Tibial nerve (tissue), 4 donors: ENCODE results near the gene MAGEB17. TPM values are rescaled to one million over a fixed set of nuclear protein-coding genes. Genes with fewer than 3 reads are reported as not detected.

Source experiments
- DNase-seq, 2 donors: peaks; one replicate each; pipeline ENCODE4 v3.0.0-alpha.2; 2019; ENCODE audit warnings: low spot score in 2 of 2
- H3K27ac ChIP-seq, 4 donors: fragments of 200-600 bp; sonication (generic) in 3 of 4; one replicate each; pipeline ENCODE4 v1.5.1; 2017 to 2019; ENCODE audit warnings: mild to moderate bottlenecking in 1 of 4
- H3K27me3 ChIP-seq, 2 donors: fragments of 200-600 bp; sonication (generic) in 1 of 2; one replicate each; pipeline versions ENCODE4 v1.5.1 to v1.6.0; 2017 to 2019
- H3K36me3 ChIP-seq, 3 donors: fragments of 200-600 bp; sonication (generic); one replicate each; pipeline ENCODE4 v1.5.1; 2018 to 2019
- H3K4me1 ChIP-seq, 4 donors: fragments of 200-600 bp; sonication (generic) in 3 of 4; one replicate each; pipeline ENCODE4 v1.5.1; 2017 to 2019
- H3K4me3 ChIP-seq, 4 donors: fragments of 200-600 bp; sonication (generic) in 3 of 4; one replicate each; pipeline ENCODE4 v1.5.1; 2017 to 2019; ENCODE audit warnings: mild to moderate bottlenecking in 1 of 4, moderate library complexity in 1 of 4
- H3K9me3 ChIP-seq, 4 donors: fragments of 200-600 bp; sonication (generic) in 3 of 4; one replicate each; pipeline ENCODE4 v1.5.1; 2017 to 2019
- EP300 ChIP-seq, 2 donors: sonication (generic); formaldehyde crosslinking; IDR thresholded peaks; one replicate each; pipeline ENCODE4 v1.6.1; 2017; ENCODE audit warnings: antibody characterized with exemption in 2 of 2, mild to moderate bottlenecking in 1 of 2
- POLR2A ChIP-seq, 2 donors: fragments of 450-650 bp; IDR thresholded peaks; one replicate each; pipeline ENCODE4 v1.6.1; 2017; ENCODE audit warnings: antibody characterized with exemption in 2 of 2, mild to moderate bottlenecking in 2 of 2, moderate library complexity in 2 of 2
- WGBS, 2 donors: methylation state at CpG; one replicate each; pipeline ENCODE4 v1.1.5; 2018; 5-methylcytosine and 5-hydroxymethylcytosine counted together
- total RNA-seq, 4 donors: library from RNA; depleted of rRNA; stranded (reverse); fragments of >200 nt; gene quantifications; one replicate each; pipeline ENCODE4 v1.1.0, GENCODE V29; 2016
- TF ChIP-seq, protein P1 (sequence below), 5 experiments: fragments of 200-600 bp in 3 of 5; fragments of 450-650 bp in 2 of 5; sonication (generic) in 3 of 5; IDR thresholded peaks; one replicate each; pipeline ENCODE4 v1.5.1; 2016 to 2019; ENCODE audit warnings: antibody characterized with exemption in 5 of 5, mild to moderate bottlenecking in 3 of 5, moderate library complexity in 2 of 5

Gene MAGEB17
- total RNA-seq, 4 donors from 2014 or later = not detected

DNA sequence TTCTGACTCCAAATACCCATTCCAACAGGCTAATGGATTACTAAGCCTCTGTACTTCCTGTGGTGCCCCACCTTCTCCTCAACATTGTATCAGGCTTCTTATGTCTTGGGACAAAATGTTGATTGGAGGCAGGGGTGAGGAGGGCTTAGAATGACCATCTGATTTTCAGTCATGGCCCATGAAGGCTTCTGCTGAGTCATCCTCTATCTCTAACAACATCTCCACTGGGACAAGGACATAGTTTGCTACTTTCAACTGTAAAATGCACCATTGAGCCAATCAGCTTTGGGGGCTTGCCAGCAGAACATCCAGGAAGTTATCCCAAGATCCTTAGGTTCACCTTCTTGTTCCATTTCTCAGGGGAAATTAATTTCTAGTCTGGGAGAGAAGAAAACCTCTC lies 29.5 kb downstream of the MAGEB17 start:
- Histone ChIP-seq H3K4me1 (no peaks in the 10 kb centered on the region), H3K9me3 (no peaks in the 10 kb centered on the region), H3K27me3 (no peaks in the 10 kb centered on the region), H3K4me3 (no peak overlapping the region), H3K27ac (no peak overlapping the region), H3K36me3 (no peaks in the 10 kb centered on the region)
- TF ChIP-seq, protein P1, sequence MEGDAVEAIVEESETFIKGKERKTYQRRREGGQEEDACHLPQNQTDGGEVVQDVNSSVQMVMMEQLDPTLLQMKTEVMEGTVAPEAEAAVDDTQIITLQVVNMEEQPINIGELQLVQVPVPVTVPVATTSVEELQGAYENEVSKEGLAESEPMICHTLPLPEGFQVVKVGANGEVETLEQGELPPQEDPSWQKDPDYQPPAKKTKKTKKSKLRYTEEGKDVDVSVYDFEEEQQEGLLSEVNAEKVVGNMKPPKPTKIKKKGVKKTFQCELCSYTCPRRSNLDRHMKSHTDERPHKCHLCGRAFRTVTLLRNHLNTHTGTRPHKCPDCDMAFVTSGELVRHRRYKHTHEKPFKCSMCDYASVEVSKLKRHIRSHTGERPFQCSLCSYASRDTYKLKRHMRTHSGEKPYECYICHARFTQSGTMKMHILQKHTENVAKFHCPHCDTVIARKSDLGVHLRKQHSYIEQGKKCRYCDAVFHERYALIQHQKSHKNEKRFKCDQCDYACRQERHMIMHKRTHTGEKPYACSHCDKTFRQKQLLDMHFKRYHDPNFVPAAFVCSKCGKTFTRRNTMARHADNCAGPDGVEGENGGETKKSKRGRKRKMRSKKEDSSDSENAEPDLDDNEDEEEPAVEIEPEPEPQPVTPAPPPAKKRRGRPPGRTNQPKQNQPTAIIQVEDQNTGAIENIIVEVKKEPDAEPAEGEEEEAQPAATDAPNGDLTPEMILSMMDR (IDR thresholded peaks at IDR 0.05) = no peak
- TF ChIP-seq EP300 (IDR thresholded peaks at IDR 0.05) = no peak
- no peak for TF ChIP-seq POLR2A (IDR thresholded peaks at IDR 0.05)
- DNase-seq = no peak

DNA sequence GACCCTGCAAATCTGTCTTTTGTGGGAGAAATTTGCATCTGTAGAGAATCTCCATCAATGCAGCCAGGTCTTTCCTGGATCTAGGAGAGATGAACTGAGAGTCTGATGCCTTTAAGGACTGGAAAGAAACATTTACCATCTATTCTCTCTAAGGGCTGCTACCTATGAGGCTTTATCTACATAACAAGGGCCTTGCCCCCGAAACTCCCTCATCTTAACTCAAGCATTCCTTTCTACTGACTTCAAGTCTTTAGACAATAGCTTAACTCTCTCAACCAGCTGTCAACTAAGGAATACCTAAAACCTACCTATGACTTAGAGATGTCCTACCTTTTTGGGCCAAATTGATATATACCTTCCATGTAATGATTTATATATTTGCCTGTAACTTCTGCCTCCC lies 32.1 kb downstream of the MAGEB17 start:
- H3K9me3 ChIP-seq = no peaks in the 10 kb centered on the region
- H3K27me3 ChIP-seq = no peaks in the 10 kb centered on the region
- no peak overlapping the region for H3K4me3 ChIP-seq
- H3K36me3 ChIP-seq = no peaks in the 10 kb centered on the region
- H3K27ac ChIP-seq = no peak overlapping the region
- TF ChIP-seq POLR2A (IDR thresholded peaks at IDR 0.05) (no peak), EP300 (IDR thresholded peaks at IDR 0.05) (no peak)
- TF ChIP-seq, protein P1 (IDR thresholded peaks at IDR 0.05) = no peak
- H3K4me1 ChIP-seq = no peaks in the 10 kb centered on the region
- WGBS, 2 donors = 53 to 80% methylated on average over 1 of the region's 1 CpG
- DNase-seq = no peak

DNA sequence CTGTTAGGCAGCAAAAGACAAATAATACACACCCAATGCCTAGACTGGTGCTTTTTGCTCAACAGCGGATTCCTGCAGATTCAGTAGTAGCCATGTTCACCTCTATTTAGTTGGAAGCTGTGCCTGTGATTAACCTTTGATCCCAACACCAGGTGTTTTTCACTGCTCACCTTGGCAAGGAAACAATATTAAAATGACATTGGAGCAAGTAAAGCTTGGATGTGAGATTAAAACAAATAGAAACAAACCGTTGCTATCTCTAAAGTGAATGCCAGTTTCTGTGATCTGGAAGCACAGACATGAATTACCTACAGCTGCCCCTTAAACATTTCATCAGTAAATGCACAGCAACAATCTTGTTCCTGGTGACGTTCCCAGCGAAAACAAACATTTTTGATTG lies 35.7 kb downstream of the MAGEB17 start:
- no peaks in the 10 kb centered on the region for H3K36me3 ChIP-seq
- H3K4me1 ChIP-seq = no peaks in the 10 kb centered on the region
- H3K27me3 ChIP-seq = no peaks in the 10 kb centered on the region
- H3K27ac ChIP-seq = no peak overlapping the region
- TF ChIP-seq EP300 (IDR thresholded peaks at IDR 0.05) (no peak), POLR2A (IDR thresholded peaks at IDR 0.05) (no peak)
- TF ChIP-seq, protein P1 (IDR thresholded peaks at IDR 0.05) = no peak
- H3K9me3 ChIP-seq = no peaks in the 10 kb centered on the region
- no peak for DNase-seq
- H3K4me3 ChIP-seq = no peak overlapping the region
- 88 to 89% methylated on average over 4 of the region's 4 CpGs for WGBS, 2 donors

DNA sequence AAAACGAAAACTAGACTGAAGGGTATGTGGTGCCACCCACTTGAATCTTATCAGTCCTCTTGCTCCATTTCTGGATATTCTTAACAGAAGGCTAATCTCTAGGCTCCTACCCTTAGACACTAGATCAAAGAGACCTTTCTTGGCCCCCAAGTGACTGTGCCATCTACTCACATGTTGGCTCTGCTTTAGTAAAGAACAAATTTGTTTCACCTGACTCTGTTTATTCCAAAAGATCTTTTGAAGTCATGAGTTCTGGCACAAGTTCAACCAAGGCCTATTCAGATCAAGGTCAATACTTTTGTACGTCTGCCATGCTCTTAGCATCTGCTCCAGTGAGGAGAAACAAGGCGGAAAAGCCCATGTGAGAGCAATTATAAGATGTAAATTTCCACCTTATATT lies 37.3 kb downstream of the MAGEB17 start:
- DNase-seq = no peak
- no peaks in the 10 kb centered on the region for H3K27me3 ChIP-seq
- no peaks in the 10 kb centered on the region for H3K4me1 ChIP-seq
- TF ChIP-seq, protein P1 (IDR thresholded peaks at IDR 0.05) = no peak
- no peak for TF ChIP-seq POLR2A (IDR thresholded peaks at IDR 0.05)
- no peak for TF ChIP-seq EP300 (IDR thresholded peaks at IDR 0.05)
- H3K27ac ChIP-seq = no peak overlapping the region
- 84 to 86% methylated on average over 3 of the region's 3 CpGs for WGBS, 2 donors
- no peaks in the 10 kb centered on the region for H3K9me3 ChIP-seq
- H3K36me3 ChIP-seq = no peaks in the 10 kb centered on the region
- no peak overlapping the region for H3K4me3 ChIP-seq

DNA sequence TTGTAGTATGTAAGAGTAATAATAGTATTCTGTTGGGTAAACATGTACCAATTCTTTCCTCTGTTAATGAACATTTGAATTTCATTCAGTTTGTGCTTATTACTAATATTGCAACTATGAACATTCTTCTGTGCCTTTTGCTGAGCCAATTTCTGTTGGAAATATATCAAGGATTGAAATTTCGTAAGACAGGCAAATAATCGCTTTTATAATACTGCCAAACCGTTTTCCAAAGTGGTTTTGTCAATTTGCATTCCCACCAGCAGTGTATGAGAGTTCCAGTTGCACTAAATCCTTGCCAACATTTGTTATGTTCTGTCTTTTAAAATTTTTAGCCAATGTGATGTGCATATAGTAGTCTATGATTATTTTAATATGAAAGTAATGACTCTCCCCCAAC lies 38.6 kb downstream of the MAGEB17 start:
- 62 to 68% methylated on average over 3 of the region's 3 CpGs for WGBS, 2 donors
- TF ChIP-seq, protein P1 (IDR thresholded peaks at IDR 0.05) = no peak
- TF ChIP-seq POLR2A (IDR thresholded peaks at IDR 0.05) (no peak), EP300 (IDR thresholded peaks at IDR 0.05) (no peak)

More for the DNA sequence above, 38.6 kb downstream of the MAGEB17 start:
- Histone ChIP-seq H3K36me3 (no peaks in the 10 kb centered on the region), H3K4me3 (no peak overlapping the region), H3K9me3 (no peaks in the 10 kb centered on the region), H3K27me3 (no peaks in the 10 kb centered on the region), H3K4me1 (no peaks in the 10 kb centered on the region), H3K27ac (no peak overlapping the region)
- no peak for DNase-seq
